GM10266 (cell line): ENCODE data around the gene CISD3.

ENCODE experiments used
- DNase-seq: peaks from one replicate; pipeline ENCODE4 v3.0.0; 2012; ENCODE audit errors: extremely low spot score
- CTCF ChIP-seq: IDR thresholded peaks from 2 replicates; pipeline ENCODE4 v1.5.1; 2012; ENCODE audit warnings: mild to moderate bottlenecking, low read depth; ENCODE audit not compliant: control insufficient read depth, insufficient read depth; ENCODE audit errors: missing control alignments

CISD3 gene

GRCh38 chr17:38729886-38730525 is at the start of gene CISD3:
Gene CISD3, plus strand, starts transcription at chr17:38730341. Its CDS starts 18 bp downstream, at chr17:38730359.
- peak; percentile 86 for TF ChIP-seq CTCF
- DNase-seq: peak; percentile 98

GRCh38 chr17:38681096-38681495 is 49.0 kb upstream of the CISD3 start:
- no peak for DNase-seq
- TF ChIP-seq CTCF: no peak

- no peak for DNase-seq
- TF ChIP-seq CTCF: no peak
Observed at GRCh38 chr17:38685491-38685890, 44.6 kb upstream of the CISD3 start.

- TF ChIP-seq CTCF: no peak
- no peak for DNase-seq
Observed at GRCh38 chr17:38687286-38687685, 42.9 kb upstream of the CISD3 start.

- no peak for TF ChIP-seq CTCF
- DNase-seq: no peak
Observed at GRCh38 chr17:38690386-38690785, 39.8 kb upstream of the CISD3 start.

GRCh38 chr17:38691154-38691553 is 39.0 kb upstream of the CISD3 start:
- no peak for DNase-seq
- TF ChIP-seq CTCF: no peak

GRCh38 chr17:38693700-38694329 is 36.3 kb upstream of the CISD3 start:
- no peak for DNase-seq
- no peak for TF ChIP-seq CTCF
